SK-N-SH (cell line): ENCODE results near the gene SYT6.

ENCODE experiments used
- CHD2 ChIP-seq: fragments of 150-350 bp; IDR thresholded peaks from 2 replicates; pipeline ENCODE4 v1.6.1; 2018; ENCODE audit warnings: low read length; ENCODE audit not compliant: partially characterized antibody
- NFIC ChIP-seq: IDR thresholded peaks from 2 replicates; pipeline ENCODE4 v1.4.0; 2012; ENCODE audit warnings: borderline replicate concordance
- SMC3 ChIP-seq: IDR thresholded peaks from 2 replicates; pipeline ENCODE4 v1.6.1; 2012; ENCODE audit warnings: low read depth, low read length, improper control_type of control experiment
- TAF1 ChIP-seq: IDR thresholded peaks from 2 replicates; pipeline ENCODE4 v1.6.1; 2012; ENCODE audit warnings: low read depth, mild to moderate bottlenecking, low read length, moderate library complexity, borderline replicate concordance
- TF ChIP-seq, protein P1 (sequence below): IDR thresholded peaks from 2 replicates; pipeline ENCODE4 v1.6.1; 2012; ENCODE audit warnings: mild to moderate bottlenecking, low read depth, low read length, moderate library complexity
- TF ChIP-seq, protein P2 (sequence below): fragments of 200-600 bp; sonication (generic); IDR thresholded peaks from 2 replicates; pipeline ENCODE4 v1.6.1; 2017; ENCODE audit warnings: antibody characterized with exemption, mild to moderate bottlenecking, moderate library complexity

GRCh38 chr1:114105421-114105979 is 48.2 kb downstream of the SYT6 start:
- TF ChIP-seq NFIC (no peak), TAF1 (no peak), SMC3 (no peak), CHD2 (no peak)
- TF ChIP-seq, protein P1, sequence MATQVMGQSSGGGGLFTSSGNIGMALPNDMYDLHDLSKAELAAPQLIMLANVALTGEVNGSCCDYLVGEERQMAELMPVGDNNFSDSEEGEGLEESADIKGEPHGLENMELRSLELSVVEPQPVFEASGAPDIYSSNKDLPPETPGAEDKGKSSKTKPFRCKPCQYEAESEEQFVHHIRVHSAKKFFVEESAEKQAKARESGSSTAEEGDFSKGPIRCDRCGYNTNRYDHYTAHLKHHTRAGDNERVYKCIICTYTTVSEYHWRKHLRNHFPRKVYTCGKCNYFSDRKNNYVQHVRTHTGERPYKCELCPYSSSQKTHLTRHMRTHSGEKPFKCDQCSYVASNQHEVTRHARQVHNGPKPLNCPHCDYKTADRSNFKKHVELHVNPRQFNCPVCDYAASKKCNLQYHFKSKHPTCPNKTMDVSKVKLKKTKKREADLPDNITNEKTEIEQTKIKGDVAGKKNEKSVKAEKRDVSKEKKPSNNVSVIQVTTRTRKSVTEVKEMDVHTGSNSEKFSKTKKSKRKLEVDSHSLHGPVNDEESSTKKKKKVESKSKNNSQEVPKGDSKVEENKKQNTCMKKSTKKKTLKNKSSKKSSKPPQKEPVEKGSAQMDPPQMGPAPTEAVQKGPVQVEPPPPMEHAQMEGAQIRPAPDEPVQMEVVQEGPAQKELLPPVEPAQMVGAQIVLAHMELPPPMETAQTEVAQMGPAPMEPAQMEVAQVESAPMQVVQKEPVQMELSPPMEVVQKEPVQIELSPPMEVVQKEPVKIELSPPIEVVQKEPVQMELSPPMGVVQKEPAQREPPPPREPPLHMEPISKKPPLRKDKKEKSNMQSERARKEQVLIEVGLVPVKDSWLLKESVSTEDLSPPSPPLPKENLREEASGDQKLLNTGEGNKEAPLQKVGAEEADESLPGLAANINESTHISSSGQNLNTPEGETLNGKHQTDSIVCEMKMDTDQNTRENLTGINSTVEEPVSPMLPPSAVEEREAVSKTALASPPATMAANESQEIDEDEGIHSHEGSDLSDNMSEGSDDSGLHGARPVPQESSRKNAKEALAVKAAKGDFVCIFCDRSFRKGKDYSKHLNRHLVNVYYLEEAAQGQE, result no peak
- TF ChIP-seq, protein P2, sequence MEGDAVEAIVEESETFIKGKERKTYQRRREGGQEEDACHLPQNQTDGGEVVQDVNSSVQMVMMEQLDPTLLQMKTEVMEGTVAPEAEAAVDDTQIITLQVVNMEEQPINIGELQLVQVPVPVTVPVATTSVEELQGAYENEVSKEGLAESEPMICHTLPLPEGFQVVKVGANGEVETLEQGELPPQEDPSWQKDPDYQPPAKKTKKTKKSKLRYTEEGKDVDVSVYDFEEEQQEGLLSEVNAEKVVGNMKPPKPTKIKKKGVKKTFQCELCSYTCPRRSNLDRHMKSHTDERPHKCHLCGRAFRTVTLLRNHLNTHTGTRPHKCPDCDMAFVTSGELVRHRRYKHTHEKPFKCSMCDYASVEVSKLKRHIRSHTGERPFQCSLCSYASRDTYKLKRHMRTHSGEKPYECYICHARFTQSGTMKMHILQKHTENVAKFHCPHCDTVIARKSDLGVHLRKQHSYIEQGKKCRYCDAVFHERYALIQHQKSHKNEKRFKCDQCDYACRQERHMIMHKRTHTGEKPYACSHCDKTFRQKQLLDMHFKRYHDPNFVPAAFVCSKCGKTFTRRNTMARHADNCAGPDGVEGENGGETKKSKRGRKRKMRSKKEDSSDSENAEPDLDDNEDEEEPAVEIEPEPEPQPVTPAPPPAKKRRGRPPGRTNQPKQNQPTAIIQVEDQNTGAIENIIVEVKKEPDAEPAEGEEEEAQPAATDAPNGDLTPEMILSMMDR, result no peak
